ENCODE results near the gene RALB. TPM values are rescaled to one million over a fixed set of nuclear protein-coding genes. Genes with fewer than 3 reads are reported as not detected.

Gene RALB
- total RNA-seq, 1 experiment from 2014 or later = 35.8 TPM

- Histone ChIP-seq H3K4me3 (no peak overlapping the region), H3K4me1 (peaks cover 24% of the 10 kb centered on the region), H3K9me3 (replicated peaks) (no peaks in the 10 kb centered on the region), H3K27me3 (0 out of 2 replicates have a peak, but pooled peaks cover 4% of the 10 kb centered on the region), H3K36me3 (no peaks in the 10 kb centered on the region), H3K27ac (no peak overlapping the region)
- DNase-seq = no peak
These were observed 7.8 kb upstream of the RALB start for GRCh38 chr2:120244656-120245519.

DNA sequence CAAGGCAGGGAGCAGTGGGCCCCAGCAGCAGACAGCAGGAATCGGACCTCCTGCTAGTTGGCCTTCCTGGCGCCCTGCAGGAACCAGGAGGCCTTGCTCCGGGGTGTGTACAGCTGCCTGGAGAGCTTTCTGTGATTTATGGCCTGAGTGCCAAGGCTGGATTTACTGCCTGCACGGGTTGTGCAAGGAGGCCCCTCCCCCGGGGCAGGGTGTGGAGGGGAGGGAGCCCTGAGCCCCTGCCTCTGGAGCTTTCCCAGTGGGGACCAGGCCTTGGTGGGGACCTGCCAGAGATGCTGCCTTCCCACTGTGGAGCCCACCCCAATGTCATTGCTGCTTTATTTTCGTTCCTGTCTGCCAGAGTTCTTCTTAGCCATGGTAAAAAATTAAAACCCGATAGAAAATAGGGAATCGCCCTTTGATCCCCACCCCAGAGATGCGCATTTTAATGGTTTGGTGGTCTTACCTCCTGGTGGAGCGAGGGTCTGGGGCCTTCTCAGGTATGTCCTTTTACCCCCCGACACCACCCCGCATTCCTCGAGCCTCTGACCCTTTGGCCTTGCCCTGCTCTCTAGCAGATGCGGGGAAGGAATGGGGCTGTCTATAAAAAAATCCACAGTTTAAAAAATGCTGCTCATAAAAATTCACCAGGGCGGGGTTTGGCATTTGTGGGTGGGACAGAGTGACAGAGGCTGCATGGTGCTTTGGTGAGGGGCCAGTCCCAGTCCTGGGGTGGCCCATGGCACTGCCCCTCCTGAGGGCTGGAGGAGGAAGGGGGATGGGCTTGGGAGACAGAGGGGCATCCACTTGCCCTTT, 6.9 kb upstream of the RALB start:
- 0 out of 2 replicates have a peak, but pooled peaks cover 6% of the 10 kb centered on the region for H3K27me3 ChIP-seq
- no peaks in the 10 kb centered on the region for H3K9me3 ChIP-seq (replicated peaks)
- no peak overlapping the region for H3K4me3 ChIP-seq
- DNase-seq = peak in 1 of 2 experiments; percentile 31
- H3K27ac ChIP-seq = no peak overlapping the region
- H3K36me3 ChIP-seq = no peaks in the 10 kb centered on the region
- H3K4me1 ChIP-seq = peaks cover 24% of the 10 kb centered on the region

DNA sequence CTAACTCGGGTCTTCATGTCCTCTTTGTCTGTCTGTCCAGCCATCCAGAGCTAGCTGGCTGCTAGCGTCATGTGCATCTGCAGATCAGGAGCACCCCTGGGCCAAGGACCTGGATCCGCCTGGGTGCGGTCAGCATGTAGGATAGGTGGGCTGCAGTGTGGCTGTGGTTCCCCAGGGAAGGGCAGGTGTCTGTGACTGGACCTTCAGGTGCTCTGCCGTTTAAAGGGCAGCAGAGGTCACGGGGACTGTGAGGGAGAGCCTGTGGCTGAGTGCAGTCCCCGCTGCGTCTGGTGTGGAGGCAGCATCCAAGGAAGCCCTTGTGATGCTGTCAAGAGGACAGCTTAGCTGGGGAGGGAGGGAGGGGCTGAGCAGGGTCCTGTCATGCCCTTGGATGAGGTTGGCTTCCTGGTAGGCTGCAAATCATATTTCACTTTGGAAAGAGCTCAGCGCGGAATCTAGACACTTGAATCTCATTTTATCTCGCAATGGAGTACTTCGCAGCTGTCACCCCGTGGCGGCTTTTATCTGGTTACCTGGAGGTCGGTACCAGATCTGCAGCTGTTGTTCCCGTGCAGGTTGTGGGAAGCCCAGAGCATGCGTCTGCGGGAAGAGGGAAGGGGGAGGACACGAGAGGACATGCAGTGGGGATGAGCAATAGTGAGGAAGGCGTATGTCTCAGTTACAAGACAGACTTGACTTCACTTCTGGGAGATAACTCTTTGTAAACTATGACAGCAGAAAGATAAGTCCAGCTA, 5.9 kb upstream of the RALB start:
- no peak overlapping the region for H3K27ac ChIP-seq
- H3K4me1 ChIP-seq = peaks cover 24% of the 10 kb centered on the region
- no peaks in the 10 kb centered on the region for H3K36me3 ChIP-seq
- H3K9me3 ChIP-seq (replicated peaks) = no peaks in the 10 kb centered on the region
- no peak overlapping the region for H3K4me3 ChIP-seq
- H3K27me3 ChIP-seq = 0 out of 2 replicates have a peak, but pooled peaks cover 6% of the 10 kb centered on the region
- peak; percentile 31 to 49 for DNase-seq

DNA sequence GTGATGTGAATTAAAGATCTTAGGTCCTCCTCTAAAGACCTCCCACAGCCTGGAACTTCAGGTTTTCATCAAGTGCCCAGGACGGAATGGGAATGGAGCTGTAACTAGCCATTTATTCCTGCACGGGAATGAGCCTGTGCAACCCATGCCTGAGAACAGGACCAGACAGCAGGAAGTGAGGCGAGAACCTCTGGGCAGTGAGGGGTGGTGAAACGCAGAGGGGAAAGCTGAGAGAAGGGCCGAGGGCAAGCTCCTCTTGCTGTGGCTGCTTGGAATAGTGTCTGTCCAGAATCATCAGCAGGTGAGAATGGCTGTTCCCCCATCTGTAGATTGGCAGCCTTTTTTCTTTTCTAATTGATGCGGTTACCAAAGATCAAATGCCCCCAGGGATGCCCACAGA, 4.8 kb upstream of the RALB start:
- 0 out of 2 replicates have a peak, but pooled peaks cover 6% of the 10 kb centered on the region for H3K27me3 ChIP-seq
- no peaks in the 10 kb centered on the region for H3K36me3 ChIP-seq
- H3K4me1 ChIP-seq = peaks cover 24% of the 10 kb centered on the region
- H3K9me3 ChIP-seq (replicated peaks) = no peaks in the 10 kb centered on the region
- H3K27ac ChIP-seq = no peak overlapping the region
- no peak overlapping the region for H3K4me3 ChIP-seq
- no peak for DNase-seq

DNA sequence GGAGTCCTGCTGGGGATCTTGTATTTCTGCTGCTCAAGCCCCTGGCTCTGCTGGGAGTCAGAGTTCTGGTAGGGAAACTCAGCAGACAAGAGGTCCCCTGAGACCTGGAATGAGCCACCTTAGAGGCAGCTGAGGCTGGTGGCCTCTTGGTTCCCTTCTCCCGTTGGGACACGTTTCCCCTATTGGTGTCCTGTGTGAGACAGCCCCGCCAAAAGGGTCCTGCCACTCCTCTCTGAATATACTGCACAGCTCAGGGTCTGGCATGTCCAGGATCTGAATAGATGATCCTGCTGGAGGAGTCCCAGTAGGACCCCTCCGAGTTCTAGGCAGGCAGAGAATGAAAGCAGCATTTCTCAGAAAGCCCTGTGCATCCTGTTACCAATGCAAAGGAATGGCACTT, 2.0 kb upstream of the RALB start:
- Histone ChIP-seq H3K27ac (no peak overlapping the region), H3K27me3 (0 out of 2 replicates have a peak, but pooled peaks cover 6% of the 10 kb centered on the region), H3K36me3 (no peaks in the 10 kb centered on the region), H3K4me3 (no peak overlapping the region), H3K9me3 (replicated peaks) (no peaks in the 10 kb centered on the region), H3K4me1 (peaks cover 24% of the 10 kb centered on the region)
- DNase-seq = no peak

- Histone ChIP-seq H3K36me3 (no peaks in the 10 kb centered on the region), H3K4me3 (no peak overlapping the region), H3K27ac (no peak overlapping the region), H3K4me1 (peaks cover 20% of the 10 kb centered on the region), H3K9me3 (replicated peaks) (no peaks in the 10 kb centered on the region), H3K27me3 (0 out of 2 replicates have a peak, but pooled peaks cover 6% of the 10 kb centered on the region)
- DNase-seq = no peak
These were observed 1.6 kb upstream of the RALB start for GRCh38 chr2:120251078-120251477.

GRCh38 chr2:120251880-120252224, 800 bp upstream of the RALB start:
- no peak overlapping the region for H3K27ac ChIP-seq
- H3K9me3 ChIP-seq (replicated peaks) = no peaks in the 10 kb centered on the region
- H3K4me1 ChIP-seq = peaks cover 12% of the 10 kb centered on the region
- no peak for DNase-seq
- H3K27me3 ChIP-seq = 0 out of 2 replicates have a peak, but pooled peaks cover 6% of the 10 kb centered on the region
- H3K4me3 ChIP-seq = peak overlapping the region; percentile 73
- H3K36me3 ChIP-seq = no peaks in the 10 kb centered on the region

GRCh38 chr2:120253021-120253882, 600 bp downstream of the RALB start:
- 0 out of 2 replicates have a peak, but pooled peaks cover 6% of the 10 kb centered on the region for H3K27me3 ChIP-seq
- H3K4me1 ChIP-seq = peaks cover 6% of the 10 kb centered on the region
- no peaks in the 10 kb centered on the region for H3K9me3 ChIP-seq (replicated peaks)
- DNase-seq = peak; percentile 77 to 81
- peak overlapping the region; percentile 73 for H3K4me3 ChIP-seq
- H3K36me3 ChIP-seq = no peaks in the 10 kb centered on the region
- peak overlapping the region; percentile 30 for H3K27ac ChIP-seq

GRCh38 chr2:120254178-120254577, 1.5 kb downstream of the RALB start:
- H3K9me3 ChIP-seq (replicated peaks) = no peaks in the 10 kb centered on the region
- peak overlapping the region; percentile 73; the same call in 1 of the 2 replicates for H3K4me3 ChIP-seq
- peaks cover 6% of the 10 kb centered on the region for H3K4me1 ChIP-seq
- no peak for DNase-seq
- H3K27ac ChIP-seq = no peak overlapping the region
- 0 out of 2 replicates have a peak, but pooled peaks cover 3% of the 10 kb centered on the region for H3K27me3 ChIP-seq
- H3K36me3 ChIP-seq = no peaks in the 10 kb centered on the region

GRCh38 chr2:120255071-120255470, 2.4 kb downstream of the RALB start:
- Histone ChIP-seq H3K27ac (no peak overlapping the region), H3K4me1 (peaks cover 6% of the 10 kb centered on the region), H3K9me3 (replicated peaks) (no peaks in the 10 kb centered on the region), H3K27me3 (no peaks in the 10 kb centered on the region), H3K4me3 (no peak overlapping the region), H3K36me3 (no peaks in the 10 kb centered on the region)
- no peak for DNase-seq

GRCh38 chr2:120255986-120256650, 3.5 kb downstream of the RALB start:
- no peak for DNase-seq
- Histone ChIP-seq H3K27me3 (no peaks in the 10 kb centered on the region), H3K9me3 (replicated peaks) (no peaks in the 10 kb centered on the region), H3K4me3 (no peak overlapping the region), H3K27ac (no peak overlapping the region), H3K4me1 (peaks cover 6% of the 10 kb centered on the region), H3K36me3 (no peaks in the 10 kb centered on the region)

GRCh38 chr2:120256651-120257000, 4.0 kb downstream of the RALB start:
- no peak for DNase-seq
- Histone ChIP-seq H3K36me3 (no peaks in the 10 kb centered on the region), H3K4me1 (peaks cover 6% of the 10 kb centered on the region), H3K27ac (no peak overlapping the region), H3K27me3 (no peaks in the 10 kb centered on the region), H3K4me3 (no peak overlapping the region), H3K9me3 (replicated peaks) (no peaks in the 10 kb centered on the region)

DNA sequence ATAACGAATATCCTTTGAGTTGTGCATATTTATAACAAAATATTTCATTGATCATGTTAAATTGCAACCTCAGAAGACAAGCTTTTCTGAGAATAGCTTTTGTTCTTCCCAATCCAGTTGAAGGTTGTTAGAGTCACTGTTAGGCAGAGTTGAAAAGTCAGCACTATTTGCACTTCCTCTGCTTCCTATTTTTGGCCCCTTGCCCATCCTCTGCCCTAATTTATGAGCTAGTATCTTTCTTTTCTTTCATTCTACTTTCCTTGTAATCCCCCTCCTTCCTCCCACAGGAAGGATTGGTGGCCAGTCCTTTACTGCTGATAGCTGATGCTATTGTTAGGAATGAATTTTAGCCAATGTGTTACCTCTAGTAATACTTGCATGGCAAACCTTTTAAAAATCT, 4.9 kb downstream of the RALB start:
- Histone ChIP-seq H3K4me3 (no peak overlapping the region), H3K4me1 (peaks cover 6% of the 10 kb centered on the region), H3K27me3 (no peaks in the 10 kb centered on the region), H3K9me3 (replicated peaks) (no peaks in the 10 kb centered on the region), H3K36me3 (no peaks in the 10 kb centered on the region), H3K27ac (no peak overlapping the region)
- DNase-seq = no peak
